ENCODE results near the gene EPX. TPM values are rescaled to one million over a fixed set of nuclear protein-coding genes. Genes with fewer than 3 reads are reported as not detected.
"Not testable (repeated sequence)": the region's sequence is repeated elsewhere in the genome, so short reads cannot be mapped to it uniquely, and the experiment has no call there.

The EPX gene, protein sequence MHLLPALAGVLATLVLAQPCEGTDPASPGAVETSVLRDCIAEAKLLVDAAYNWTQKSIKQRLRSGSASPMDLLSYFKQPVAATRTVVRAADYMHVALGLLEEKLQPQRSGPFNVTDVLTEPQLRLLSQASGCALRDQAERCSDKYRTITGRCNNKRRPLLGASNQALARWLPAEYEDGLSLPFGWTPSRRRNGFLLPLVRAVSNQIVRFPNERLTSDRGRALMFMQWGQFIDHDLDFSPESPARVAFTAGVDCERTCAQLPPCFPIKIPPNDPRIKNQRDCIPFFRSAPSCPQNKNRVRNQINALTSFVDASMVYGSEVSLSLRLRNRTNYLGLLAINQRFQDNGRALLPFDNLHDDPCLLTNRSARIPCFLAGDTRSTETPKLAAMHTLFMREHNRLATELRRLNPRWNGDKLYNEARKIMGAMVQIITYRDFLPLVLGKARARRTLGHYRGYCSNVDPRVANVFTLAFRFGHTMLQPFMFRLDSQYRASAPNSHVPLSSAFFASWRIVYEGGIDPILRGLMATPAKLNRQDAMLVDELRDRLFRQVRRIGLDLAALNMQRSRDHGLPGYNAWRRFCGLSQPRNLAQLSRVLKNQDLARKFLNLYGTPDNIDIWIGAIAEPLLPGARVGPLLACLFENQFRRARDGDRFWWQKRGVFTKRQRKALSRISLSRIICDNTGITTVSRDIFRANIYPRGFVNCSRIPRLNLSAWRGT
- total RNA-seq, result not detected in 2 replicates

GRCh38 chr17:58192612-58193011 lies at the start of gene EPX:
Gene EPX (plus strand): TSS chr17:58192726. CDS start chr17:58192847, 121 bp downstream.
- DNase-seq, result no peak
- H3K4me3 Mint-ChIP-seq, result no peak within 1 kb of the TSS
- intact Hi-C loops (cut with micrococcal nuclease), result no loop called here
- H3K36me3 Mint-ChIP-seq (ENCODE audit: low read depth), result no peaks in the 10 kb centered on the region
- no peaks in the 10 kb centered on the region for H3K4me1 Mint-ChIP-seq
- H3K27me3 Mint-ChIP-seq, result peaks cover 12% of the 10 kb centered on the region
- no peaks in the 10 kb centered on the region for H3K9me3 Mint-ChIP-seq
- no peak within 1 kb of the TSS for H3K27ac Mint-ChIP-seq

DNA sequence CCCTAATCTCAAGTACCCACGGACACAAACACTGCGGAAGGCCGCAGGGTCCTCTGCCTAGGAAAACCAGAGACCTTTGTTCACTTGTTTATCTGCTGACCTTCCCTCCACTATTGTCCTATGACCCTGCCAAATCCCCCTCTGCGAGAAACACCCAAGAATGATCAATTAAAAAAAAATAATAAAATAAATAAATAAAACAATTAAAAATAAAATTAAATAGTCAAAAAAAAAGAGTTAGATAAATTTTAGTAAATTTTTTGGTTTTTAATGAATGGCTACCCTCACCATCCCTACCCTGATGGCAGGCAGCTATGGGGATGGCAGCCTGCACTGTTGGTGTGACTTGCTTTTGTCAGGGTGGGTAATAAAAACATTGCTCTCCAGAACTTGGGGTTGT lies 49.2 kb upstream of the EPX start:
- H3K9me3 Mint-ChIP-seq, result peaks cover 27% of the 10 kb centered on the region
- peaks cover 49% of the 10 kb centered on the region for H3K27me3 Mint-ChIP-seq
- H3K36me3 Mint-ChIP-seq (ENCODE audit: low read depth); H3K4me3 Mint-ChIP-seq; intact Hi-C loops (cut with micrococcal nuclease); H3K4me1 Mint-ChIP-seq; H3K27ac Mint-ChIP-seq; DNase-seq: not testable (repeated sequence)

DNA sequence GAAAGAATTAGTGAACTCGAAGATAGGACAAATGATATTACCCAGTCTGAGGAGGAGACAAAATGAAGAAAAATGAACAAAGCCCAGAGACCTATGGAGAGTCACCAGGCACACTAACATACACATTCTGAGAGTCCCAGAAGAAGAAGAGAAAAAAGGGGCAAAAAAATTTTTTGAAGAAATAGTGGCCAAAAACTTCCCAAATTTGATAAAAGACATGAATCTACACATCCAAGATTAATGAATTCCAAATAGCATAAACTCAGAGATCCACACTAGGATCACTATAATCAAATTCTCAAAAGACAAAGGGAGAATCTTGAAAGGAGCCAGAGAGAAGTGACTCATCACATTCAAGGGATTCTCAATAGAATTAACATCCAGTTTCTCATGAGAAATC lies 47.7 kb upstream of the EPX start:
- peaks cover 27% of the 10 kb centered on the region for H3K9me3 Mint-ChIP-seq
- peaks cover 2% of the 10 kb centered on the region for H3K4me1 Mint-ChIP-seq
- peaks cover 53% of the 10 kb centered on the region for H3K27me3 Mint-ChIP-seq
- peaks cover 5% of the 10 kb centered on the region for H3K36me3 Mint-ChIP-seq (ENCODE audit: low read depth)
- H3K27ac Mint-ChIP-seq, result no peak overlapping the region
- H3K4me3 Mint-ChIP-seq, result no peak overlapping the region
- intact Hi-C loops (cut with micrococcal nuclease), result no loop called here
- DNase-seq, result no peak

- H3K4me1 Mint-ChIP-seq, result peaks cover 14% of the 10 kb centered on the region
- DNase-seq, result no peak
- H3K27me3 Mint-ChIP-seq, result peaks cover 52% of the 10 kb centered on the region
- no peak within 1 kb of the TSS for H3K4me3 Mint-ChIP-seq
- no peak within 1 kb of the TSS for H3K27ac Mint-ChIP-seq
- peaks cover 5% of the 10 kb centered on the region for H3K36me3 Mint-ChIP-seq (ENCODE audit: low read depth)
- peaks cover 27% of the 10 kb centered on the region for H3K9me3 Mint-ChIP-seq
- intact Hi-C loops (cut with micrococcal nuclease), result no loop called here
Measured at GRCh38 chr17:58147930-58148434, 44.5 kb upstream of the EPX start, which contains the start of gene OR4D1. Gene OR4D1 (plus strand): TSS chr17:58148384. CDS start chr17:58155154, 6,770 bp downstream.

DNA sequence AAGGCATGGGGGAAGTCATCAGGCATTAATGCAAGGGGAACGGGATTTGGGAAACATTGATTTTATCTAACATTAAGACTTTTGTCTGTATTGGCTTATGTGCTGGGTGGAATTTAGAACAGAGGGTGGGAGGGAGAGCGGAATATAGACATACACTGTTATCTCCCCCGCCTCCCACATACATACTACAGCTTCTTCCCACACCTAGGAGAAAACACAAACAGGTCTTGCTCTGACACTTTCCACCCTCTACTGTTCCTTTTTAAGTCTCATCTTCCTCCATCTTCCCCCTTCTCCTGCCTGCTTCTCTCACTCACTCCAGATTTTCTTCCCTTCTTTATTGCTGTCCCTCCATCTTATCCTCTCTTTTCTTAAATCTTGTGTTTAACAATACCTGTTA lies 43.9 kb upstream of the EPX start:
- Mint-ChIP-seq H3K27me3 (peaks cover 52% of the 10 kb centered on the region), H3K4me1 (peaks cover 20% of the 10 kb centered on the region), H3K4me3 (no peak overlapping the region), H3K36me3 (ENCODE audit: low read depth) (peaks cover 5% of the 10 kb centered on the region), H3K9me3 (peaks cover 26% of the 10 kb centered on the region), H3K27ac (no peak overlapping the region)
- no peak for DNase-seq
- intact Hi-C loops (cut with micrococcal nuclease), result no loop called here

- no peak for DNase-seq
- Mint-ChIP-seq H3K27ac (no peak overlapping the region), H3K9me3 (peaks cover 14% of the 10 kb centered on the region), H3K4me3 (no peak overlapping the region), H3K4me1 (peaks cover 33% of the 10 kb centered on the region), H3K36me3 (ENCODE audit: low read depth) (peaks cover 6% of the 10 kb centered on the region), H3K27me3 (peaks cover 41% of the 10 kb centered on the region)
- intact Hi-C loops (cut with micrococcal nuclease), result no loop called here
Measured at GRCh38 chr17:58150394-58150793, 42.1 kb upstream of the EPX start.

- peaks cover 23% of the 10 kb centered on the region for H3K27me3 Mint-ChIP-seq
- H3K4me3 Mint-ChIP-seq, result peak overlapping the region; percentile 44
- intact Hi-C loops (cut with micrococcal nuclease), result no loop called here
- no peaks in the 10 kb centered on the region for H3K9me3 Mint-ChIP-seq
- DNase-seq, result peak; percentile 89
- H3K4me1 Mint-ChIP-seq, result peaks cover 46% of the 10 kb centered on the region
- H3K27ac Mint-ChIP-seq, result peak overlapping the region; percentile 71
- H3K36me3 Mint-ChIP-seq (ENCODE audit: low read depth), result peaks cover 6% of the 10 kb centered on the region
Measured at GRCh38 chr17:58153046-58153445, 39.5 kb upstream of the EPX start.

GRCh38 chr17:58153671-58154070 lies 38.9 kb upstream of the EPX start:
- Mint-ChIP-seq H3K4me1 (peaks cover 46% of the 10 kb centered on the region), H3K27me3 (peaks cover 21% of the 10 kb centered on the region), H3K4me3 (peak overlapping the region; percentile 11), H3K9me3 (no peaks in the 10 kb centered on the region), H3K27ac (no peak overlapping the region), H3K36me3 (ENCODE audit: low read depth) (peaks cover 6% of the 10 kb centered on the region)
- intact Hi-C loops (cut with micrococcal nuclease), result no loop called here
- no peak for DNase-seq

DNA sequence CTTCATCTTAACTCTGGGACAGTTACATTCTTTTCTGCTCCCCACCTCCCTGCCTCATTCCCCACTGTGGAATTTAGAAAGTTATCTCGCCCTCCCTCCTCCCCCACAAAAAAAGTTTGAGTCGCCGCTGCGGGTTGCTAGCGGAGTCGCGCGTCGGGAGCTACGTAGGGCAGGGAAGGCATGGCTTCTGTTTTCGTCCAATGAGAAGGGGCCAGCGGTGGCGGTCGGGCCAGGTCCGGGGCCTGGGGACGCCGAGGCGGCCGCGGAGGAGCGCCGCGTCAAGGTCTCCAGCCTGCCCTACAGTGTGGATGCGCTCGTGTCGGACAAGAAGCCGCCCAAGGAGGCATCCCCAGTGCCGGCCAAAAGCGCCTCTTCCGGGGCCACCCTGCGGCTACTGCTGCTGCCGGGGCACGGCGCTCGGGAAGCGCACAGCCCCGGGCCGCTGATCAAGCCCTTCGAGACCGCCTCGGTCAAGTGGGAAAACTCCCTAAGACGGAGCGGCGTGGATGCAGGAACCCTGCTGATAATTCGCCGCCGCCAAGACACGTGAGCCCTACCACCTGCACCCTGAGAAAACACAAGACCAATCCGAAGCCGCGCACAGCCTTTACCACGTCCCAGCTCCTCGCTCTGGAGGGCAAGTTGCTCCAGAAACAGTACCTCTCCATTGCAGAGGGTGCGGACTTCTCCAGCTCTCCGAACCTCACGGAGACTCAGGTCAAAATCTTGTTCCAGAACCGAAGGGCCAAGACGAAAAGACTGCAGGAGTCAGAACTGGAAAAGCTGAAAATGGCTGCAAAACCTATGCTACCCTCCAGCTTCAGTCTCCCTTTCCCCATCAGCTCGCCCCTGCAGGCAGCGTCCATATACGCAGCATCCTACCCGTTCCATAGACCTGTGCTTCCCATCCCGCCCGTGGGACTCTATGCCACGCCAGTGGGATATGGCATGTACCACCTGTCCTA lies 35.4 kb upstream of the EPX start:
- peak; percentile 86 for DNase-seq
- Mint-ChIP-seq H3K27ac (peak overlapping the region; percentile 23), H3K4me3 (peak overlapping the region; percentile 85), H3K4me1 (peaks cover 43% of the 10 kb centered on the region), H3K9me3 (peaks cover 3% of the 10 kb centered on the region), H3K36me3 (ENCODE audit: low read depth) (peaks cover 6% of the 10 kb centered on the region), H3K27me3 (peaks cover 20% of the 10 kb centered on the region)
- intact Hi-C loops (cut with micrococcal nuclease), result no loop called here

- Mint-ChIP-seq H3K27me3 (peaks cover 28% of the 10 kb centered on the region), H3K9me3 (peaks cover 3% of the 10 kb centered on the region), H3K36me3 (ENCODE audit: low read depth) (peaks cover 6% of the 10 kb centered on the region), H3K4me3 (no peak overlapping the region), H3K27ac (no peak overlapping the region), H3K4me1 (peaks cover 33% of the 10 kb centered on the region)
- intact Hi-C loops (cut with micrococcal nuclease), result no loop called here
- DNase-seq, result no peak
Measured at GRCh38 chr17:58158181-58158580, 34.3 kb upstream of the EPX start.

GRCh38 chr17:58161566-58161965 lies 31.0 kb upstream of the EPX start:
- no peak for DNase-seq
- Mint-ChIP-seq H3K4me1 (peaks cover 10% of the 10 kb centered on the region), H3K4me3 (no peak overlapping the region), H3K36me3 (ENCODE audit: low read depth) (no peaks in the 10 kb centered on the region), H3K27me3 (peaks cover 54% of the 10 kb centered on the region), H3K27ac (no peak overlapping the region), H3K9me3 (peaks cover 3% of the 10 kb centered on the region)
- intact Hi-C loops (cut with micrococcal nuclease), result no loop called here

DNA sequence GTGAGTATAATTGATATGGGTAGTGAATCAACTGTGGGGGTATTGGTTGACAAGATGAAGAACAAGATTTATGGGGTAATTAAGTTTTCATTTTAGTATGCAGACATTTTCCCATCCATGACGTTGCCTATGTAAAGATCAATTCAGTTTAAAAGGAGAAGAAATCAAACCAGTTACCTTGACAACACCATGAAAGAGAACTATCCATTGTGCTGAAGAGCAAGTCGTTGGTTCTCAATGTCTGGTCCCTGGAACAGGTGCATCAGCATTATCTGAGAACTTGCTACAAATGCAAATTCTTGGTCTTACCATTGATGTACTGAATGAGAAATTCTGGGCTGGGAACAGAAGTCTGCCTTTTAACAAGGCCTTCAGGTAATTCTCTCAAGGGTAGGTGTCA lies 26.5 kb upstream of the EPX start:
- intact Hi-C loops (cut with micrococcal nuclease), result no loop called here
- Mint-ChIP-seq H3K27me3 (peaks cover 54% of the 10 kb centered on the region), H3K27ac (no peak overlapping the region), H3K9me3 (no peaks in the 10 kb centered on the region), H3K36me3 (ENCODE audit: low read depth) (no peaks in the 10 kb centered on the region), H3K4me3 (no peak overlapping the region), H3K4me1 (peaks cover 15% of the 10 kb centered on the region)
- DNase-seq, result no peak

GRCh38 chr17:58166682-58167081 lies 25.8 kb upstream of the EPX start, which contains the start of gene OR4D2:
Gene OR4D2 (plus strand): TSS chr17:58166982. CDS start chr17:58169656, 2,674 bp downstream.
- no peak within 1 kb of the TSS for H3K27ac Mint-ChIP-seq
- H3K4me1 Mint-ChIP-seq, result peaks cover 20% of the 10 kb centered on the region
- H3K9me3 Mint-ChIP-seq, result no peaks in the 10 kb centered on the region
- intact Hi-C loops (cut with micrococcal nuclease), result no loop called here
- peaks cover 50% of the 10 kb centered on the region for H3K27me3 Mint-ChIP-seq
- no peaks in the 10 kb centered on the region for H3K36me3 Mint-ChIP-seq (ENCODE audit: low read depth)
- no peak for DNase-seq
- no peak within 1 kb of the TSS for H3K4me3 Mint-ChIP-seq

All from activated CD4-positive, alpha-beta T cell treated with anti-CD3 and anti-CD28 coated beads, Interleukin-2, amount 10 ng/mL, durations not matched to agents 24 days and 14 days (primary cell).